Neural crest cell (in vitro differentiated cells): Measurements from ENCODE around the gene CABLES2. TPM values are rescaled to one million over a fixed set of nuclear protein-coding genes. Genes with fewer than 3 reads are reported as not detected.

Experiments
- DNase-seq: peaks from one replicate; pipeline ENCODE4 v3.0.0; 2021; ENCODE audit warnings: low read depth, mixed read lengths, low spot score
- H3K27ac Mint-ChIP-seq: one replicate; pipeline ENCODE4 v1.8.0; 2021; ENCODE audit warnings: mild to moderate bottlenecking, mixed read lengths; ENCODE audit not compliant: unreplicated experiment
- H3K27me3 Mint-ChIP-seq: 2 replicates; pipeline ENCODE4 v1.8.0; 2021; ENCODE audit warnings: low read depth, mild to moderate bottlenecking, mixed read lengths
- H3K36me3 Mint-ChIP-seq: 2 replicates; pipeline ENCODE4 v1.8.0; 2021; ENCODE audit warnings: low read depth, mild to moderate bottlenecking, mixed read lengths
- H3K4me1 Mint-ChIP-seq: 2 replicates; pipeline ENCODE4 v1.8.0; 2021; ENCODE audit warnings: mixed read lengths
- H3K4me3 Mint-ChIP-seq: one replicate; pipeline ENCODE4 v1.8.0; 2021; ENCODE audit warnings: mild to moderate bottlenecking, mixed read lengths
- H3K9me3 Mint-ChIP-seq: 2 replicates; pipeline ENCODE4 v1.8.0; 2021; ENCODE audit warnings: mixed read lengths
- total RNA-seq: library from RNA; stranded (reverse); gene quantifications from 2 replicates; pipeline ENCODE4 v1.2.1, GENCODE V29; 2021
- TF ChIP-seq, protein P1 (sequence below): fragments of 200-600 bp; sonication (generic); conservative IDR thresholded peaks from 2 replicates; pipeline ENCODE4 v1.5.0; 2021; ENCODE audit warnings: antibody characterized with exemption, mild to moderate bottlenecking

The CABLES2 gene
- total RNA-seq, 1 donor from 2014 or later = 26.6 TPM

DNA sequence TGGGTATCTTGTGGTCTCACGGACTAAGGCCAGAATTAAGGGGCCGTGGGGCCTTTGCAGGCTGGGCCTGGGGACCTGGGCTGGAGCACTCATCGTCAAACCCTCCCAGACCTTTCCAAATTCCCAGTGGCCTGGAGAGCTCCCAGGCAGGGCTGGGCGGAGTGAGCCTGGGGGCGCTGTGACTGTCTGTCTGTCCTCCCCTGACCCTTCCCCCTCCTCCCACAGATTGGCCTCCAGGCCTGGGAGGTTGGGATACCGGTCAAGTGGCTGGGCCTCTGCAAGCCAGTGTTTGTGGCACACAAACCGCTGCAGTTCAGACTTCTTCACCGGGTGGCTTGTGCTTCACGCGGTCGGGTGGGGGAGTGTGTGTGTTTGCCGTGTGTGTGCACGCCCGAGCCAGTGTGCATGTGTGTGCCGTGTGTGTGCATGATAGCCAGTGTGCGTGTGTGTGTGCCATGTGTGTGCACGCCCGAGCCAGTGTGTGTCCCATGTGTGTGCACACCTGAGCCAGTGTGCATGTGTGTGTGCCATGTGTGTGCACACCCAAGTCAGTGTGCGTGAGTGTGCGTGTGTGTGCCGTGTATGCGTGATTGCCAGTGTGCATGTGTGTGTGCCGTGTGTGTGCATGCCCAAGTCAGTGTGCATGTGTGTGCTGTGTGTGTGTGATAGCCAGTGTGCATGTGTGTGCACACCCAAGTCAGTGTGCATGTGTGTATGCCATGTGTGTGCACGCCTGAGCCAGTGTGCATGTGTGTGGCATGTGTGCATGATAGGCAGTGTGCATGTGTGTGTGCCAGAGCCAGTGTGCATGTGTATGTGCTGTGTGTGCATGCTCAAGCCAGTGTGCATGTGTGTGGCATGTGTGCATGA lies 14.0 kb upstream of the CABLES2 start:
- no peak for DNase-seq
- no peaks in the 10 kb centered on the region for H3K36me3 Mint-ChIP-seq

DNA sequence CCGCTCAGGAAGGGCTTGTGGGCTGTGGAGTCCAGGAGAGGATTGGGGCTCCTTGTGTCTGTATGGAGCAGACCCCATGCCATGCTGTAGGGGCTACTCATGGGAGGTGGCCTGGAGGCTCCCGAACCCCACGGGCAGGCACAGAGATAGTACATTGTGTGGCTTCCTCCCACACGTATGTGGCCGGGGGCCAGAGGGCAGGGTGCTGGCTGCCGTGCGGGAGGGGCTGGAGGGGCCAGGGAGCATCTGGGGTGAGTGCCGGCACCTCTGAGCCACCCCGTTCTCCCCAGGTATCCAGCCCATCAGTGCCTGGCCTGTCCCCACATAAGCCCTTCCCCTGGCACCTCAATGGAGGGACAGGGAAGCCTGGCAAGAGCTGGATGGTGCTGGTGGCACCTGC lies 12.7 kb upstream of the CABLES2 start:
- Mint-ChIP-seq H3K4me1 (no peaks in the 10 kb centered on the region), H3K4me3 (no peak overlapping the region), H3K27me3 (no peaks in the 10 kb centered on the region), H3K27ac (no peak overlapping the region), H3K36me3 (no peaks in the 10 kb centered on the region), H3K9me3 (no peaks in the 10 kb centered on the region)
- TF ChIP-seq, protein P1, sequence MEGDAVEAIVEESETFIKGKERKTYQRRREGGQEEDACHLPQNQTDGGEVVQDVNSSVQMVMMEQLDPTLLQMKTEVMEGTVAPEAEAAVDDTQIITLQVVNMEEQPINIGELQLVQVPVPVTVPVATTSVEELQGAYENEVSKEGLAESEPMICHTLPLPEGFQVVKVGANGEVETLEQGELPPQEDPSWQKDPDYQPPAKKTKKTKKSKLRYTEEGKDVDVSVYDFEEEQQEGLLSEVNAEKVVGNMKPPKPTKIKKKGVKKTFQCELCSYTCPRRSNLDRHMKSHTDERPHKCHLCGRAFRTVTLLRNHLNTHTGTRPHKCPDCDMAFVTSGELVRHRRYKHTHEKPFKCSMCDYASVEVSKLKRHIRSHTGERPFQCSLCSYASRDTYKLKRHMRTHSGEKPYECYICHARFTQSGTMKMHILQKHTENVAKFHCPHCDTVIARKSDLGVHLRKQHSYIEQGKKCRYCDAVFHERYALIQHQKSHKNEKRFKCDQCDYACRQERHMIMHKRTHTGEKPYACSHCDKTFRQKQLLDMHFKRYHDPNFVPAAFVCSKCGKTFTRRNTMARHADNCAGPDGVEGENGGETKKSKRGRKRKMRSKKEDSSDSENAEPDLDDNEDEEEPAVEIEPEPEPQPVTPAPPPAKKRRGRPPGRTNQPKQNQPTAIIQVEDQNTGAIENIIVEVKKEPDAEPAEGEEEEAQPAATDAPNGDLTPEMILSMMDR = no peak
- no peak for DNase-seq

More for the DNA sequence above, 14.0 kb upstream of the CABLES2 start:
- no peaks in the 10 kb centered on the region for H3K4me1 Mint-ChIP-seq
- no peaks in the 10 kb centered on the region for H3K9me3 Mint-ChIP-seq
- TF ChIP-seq, protein P1 = no peak
- H3K27me3 Mint-ChIP-seq = no peaks in the 10 kb centered on the region
- H3K4me3 Mint-ChIP-seq = no peak overlapping the region
- no peak overlapping the region for H3K27ac Mint-ChIP-seq

DNA sequence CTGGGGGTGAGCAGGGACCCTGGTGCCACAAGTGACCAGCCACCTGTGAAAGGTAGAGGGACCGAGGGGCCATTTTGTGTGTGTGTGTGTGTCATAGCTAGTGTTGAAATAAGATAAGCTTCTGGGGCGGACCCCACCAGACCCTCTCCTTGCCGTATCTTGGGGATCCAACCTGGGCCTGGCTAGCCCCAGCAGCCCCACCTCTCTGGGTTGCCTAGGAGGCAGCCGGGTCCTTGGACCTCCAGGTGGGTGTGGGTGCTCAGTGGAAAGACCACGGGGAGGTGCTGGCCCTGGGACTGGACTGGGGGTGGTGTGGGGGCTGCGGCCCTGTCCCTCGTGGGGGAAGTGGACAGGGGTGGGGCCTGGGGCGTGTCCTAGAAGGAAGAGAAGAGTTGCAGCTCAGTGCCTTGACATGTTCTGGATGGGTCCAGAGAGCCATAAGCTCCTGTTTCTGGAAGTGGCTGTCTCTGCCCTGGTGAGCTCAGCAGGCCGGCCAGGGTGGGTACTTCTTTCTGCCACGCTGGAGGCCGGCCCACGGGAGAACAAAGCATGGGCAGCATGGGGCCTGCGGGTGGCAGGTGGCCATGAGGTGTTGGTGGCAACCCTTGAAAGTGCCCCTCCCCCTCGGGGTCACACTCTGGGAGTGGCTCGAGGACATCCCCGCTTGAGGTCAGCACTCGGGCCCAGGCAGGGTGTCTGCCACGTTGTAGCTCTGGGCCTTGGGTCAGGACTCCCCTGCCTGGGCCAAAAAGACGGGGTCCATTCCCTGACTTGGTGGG lies 11.8 kb upstream of the CABLES2 start:
- no peak overlapping the region for H3K4me3 Mint-ChIP-seq
- H3K9me3 Mint-ChIP-seq = no peaks in the 10 kb centered on the region
- H3K4me1 Mint-ChIP-seq = no peaks in the 10 kb centered on the region
- no peaks in the 10 kb centered on the region for H3K27me3 Mint-ChIP-seq
- no peak for DNase-seq
- no peak overlapping the region for H3K27ac Mint-ChIP-seq
- no peaks in the 10 kb centered on the region for H3K36me3 Mint-ChIP-seq
- TF ChIP-seq, protein P1 = no peak

DNA sequence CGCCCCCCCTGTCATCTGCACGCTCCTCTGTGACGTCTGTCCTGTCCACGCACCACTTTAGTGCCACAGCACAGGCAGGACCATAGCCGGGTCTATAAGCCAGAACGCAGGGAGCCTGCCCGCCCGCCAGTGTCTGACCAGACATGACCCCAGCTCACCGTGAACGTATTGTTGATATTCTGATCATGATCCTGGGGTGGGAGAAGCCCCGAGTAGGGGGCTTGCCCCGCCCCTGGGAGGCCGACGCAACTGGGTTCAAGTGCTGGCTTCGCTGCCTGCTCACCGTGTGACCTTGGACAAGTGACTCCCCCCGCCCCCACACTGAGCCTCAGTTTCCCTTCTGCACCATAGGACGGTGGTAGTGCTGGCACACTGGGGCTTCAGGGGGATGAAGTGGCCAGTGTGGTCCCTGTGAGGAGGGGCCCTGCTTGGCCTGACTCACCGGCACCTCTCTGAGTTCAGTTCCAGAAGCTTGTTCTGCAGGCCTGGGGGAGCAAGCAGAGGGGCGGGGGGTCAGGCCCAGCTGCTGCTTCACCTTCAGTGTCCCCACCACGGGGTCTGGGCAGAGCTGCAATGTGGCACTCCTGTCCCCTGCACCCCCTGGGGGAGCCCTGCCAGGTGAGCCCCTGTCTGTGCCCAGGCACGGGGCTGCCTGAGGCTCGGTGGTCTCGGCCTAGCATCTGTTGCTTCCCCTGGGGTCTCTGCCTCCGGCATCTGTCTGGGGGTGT lies 11.1 kb upstream of the CABLES2 start:
- no peak overlapping the region for H3K4me3 Mint-ChIP-seq

More for the DNA sequence above, 11.1 kb upstream of the CABLES2 start:
- Mint-ChIP-seq H3K9me3 (no peaks in the 10 kb centered on the region), H3K27ac (no peak overlapping the region), H3K4me1 (no peaks in the 10 kb centered on the region), H3K27me3 (no peaks in the 10 kb centered on the region), H3K36me3 (no peaks in the 10 kb centered on the region)
- TF ChIP-seq, protein P1 = no peak
- no peak for DNase-seq
